K562 (cell line): ENCODE measurements around the gene WWTR1. TPM values are rescaled to one million over a fixed set of nuclear protein-coding genes. Genes with fewer than 3 reads are reported as not detected.
A peak's percentile ranks its signal among the peaks of the same experiment; 100 is the strongest.

Source experiments
- ATAC-seq: fragments of 200-7000 bp; cut with Tn5 transposase; 3 replicates; pipeline ENCODE4 v1.9.1; 2020; ENCODE audit warnings: moderate library complexity
- BruUV-seq: library from RNA; stranded (reverse); fragments of 400-500 nt; replicated peaks from 2 replicates; lab custom pipeline; 2021; lab: Mats Ljungman, UMichigan
- CTCF ChIA-PET: fragments of 300-600 bp; formaldehyde crosslinking; extraction: SDS; loops from one replicate; lab custom pipeline; 2021; ENCODE audit warnings: low intra/inter-chr PET ratio; lab: Yijun Ruan, JAX
- POLR2A ChIA-PET: fragments of 300-600, 350-650 bp; sonication (Branson Sonifier 250); formaldehyde crosslinking; extraction: SDS; loops from one replicate; lab custom pipeline; 2021; ENCODE audit warnings: antibody characterized with exemption, inconsistent platforms; lab: Yijun Ruan, JAX
- DNase-seq, 4 experiments: peaks; one replicate each; pipeline versions ENCODE4 v3.0.0 to v3.0.0-alpha.2; 2011 to 2018; ENCODE audit warnings: low spot score in 3 of 4, mixed read lengths in 3 of 4; ENCODE audit errors: extremely low read depth in 1 of 4
- FAIRE-seq: peaks from 2 replicates; lab custom pipeline; 2011; peaks lifted over from hg19 to GRCh38; lab: Jason Lieb, UNC
- H2AFZ ChIP-seq: 2 replicates; pipeline ENCODE4 v1.6.0; 2011; ENCODE audit warnings: low read depth, low read length, control low read depth, inconsistent platforms
- H3K27ac ChIP-seq: fragments of 200-600 bp; 3 replicates; pipeline ENCODE4 v1.8.0; 2011; ENCODE audit warnings: low read depth, mild to moderate bottlenecking, control low read depth, inconsistent platforms, low read length, moderate library complexity, mixed read lengths; ENCODE audit errors: extremely low read depth
- H3K27me3 ChIP-seq, 2 experiments: fragments of 300-600 bp in 1 of 2; 2 replicates in 1 of 2; 3 replicates in 1 of 2; pipeline versions ENCODE4 v1.6.0 to v1.8.0; 2011; ENCODE audit warnings: inconsistent platforms in 2 of 2, low read length in 2 of 2, mild to moderate bottlenecking in 1 of 2, mixed read lengths in 1 of 2, moderate library complexity in 1 of 2; ENCODE audit not compliant: control insufficient read depth in 2 of 2, insufficient read depth in 2 of 2
- H3K36me3 ChIP-seq: fragments of 300-600 bp; 3 replicates; pipeline ENCODE4 v1.8.0; 2011; ENCODE audit warnings: mild to moderate bottlenecking, low read length, inconsistent platforms; ENCODE audit not compliant: control insufficient read depth, insufficient read depth
- H3K4me1 ChIP-seq, 2 experiments: fragments of 200-600 bp in 1 of 2; replicated peaks in 1 of 2; 2 replicates in 1 of 2; 3 replicates in 1 of 2; pipeline versions ENCODE4 v1.5.1 to v1.8.0; 2011; ENCODE audit warnings: inconsistent platforms in 2 of 2, low read length in 2 of 2, mild to moderate bottlenecking in 1 of 2, mixed read lengths in 1 of 2, moderate library complexity in 1 of 2; ENCODE audit not compliant: control insufficient read depth in 2 of 2, insufficient read depth in 2 of 2
- H3K4me2 ChIP-seq: 2 replicates; pipeline ENCODE4 v1.6.1; 2011; ENCODE audit warnings: low read length, control low read depth, inconsistent platforms, mixed read lengths; ENCODE audit not compliant: insufficient read depth
- H3K4me3 ChIP-seq: fragments of 200-600 bp; sonication (generic), shearing (Covaris generic); 2 replicates; pipeline ENCODE4 v1.5.1; 2016; ENCODE audit warnings: control low read depth, inconsistent platforms
- H3K79me2 ChIP-seq: fragments of 200-600 bp; 3 replicates; pipeline ENCODE4 v1.8.0; 2011; ENCODE audit warnings: low read length, inconsistent platforms; ENCODE audit not compliant: control insufficient read depth, insufficient read depth
- H3K9ac ChIP-seq, 2 experiments: 2 replicates each; pipeline versions ENCODE4 v1.6.0 to v1.6.1; 2011; ENCODE audit warnings: low read depth in 2 of 2, low read length in 2 of 2, control low read depth in 1 of 2, inconsistent platforms in 1 of 2, mild to moderate bottlenecking in 1 of 2, mixed read lengths in 1 of 2; ENCODE audit not compliant: insufficient read depth in 1 of 2
- H3K9me1 ChIP-seq: one replicate; pipeline ENCODE4 v1.6.0; 2011; ENCODE audit warnings: inconsistent platforms, mild to moderate bottlenecking, low read length, moderate library complexity; ENCODE audit not compliant: control insufficient read depth, insufficient read depth
- H3K9me3 ChIP-seq: replicated peaks from 2 replicates; pipeline ENCODE4 v1.5.1; 2011; ENCODE audit warnings: low read depth, low read length, inconsistent platforms; ENCODE audit not compliant: control insufficient read depth, insufficient read depth
- H4K20me1 ChIP-seq: replicated peaks from 2 replicates; pipeline ENCODE4 v1.6.1; 2011; ENCODE audit warnings: low read length, inconsistent platforms, mixed read lengths; ENCODE audit not compliant: control insufficient read depth, insufficient read depth
- ADNP ChIP-seq: fragments of 200-800 bp; sonication (Bioruptor generic); IDR thresholded peaks from 2 replicates; pipeline ENCODE4 v1.6.1; 2016; ENCODE audit warnings: missing genetic modification characterization, missing compliant biosample characterization
- CHD2 ChIP-seq: IDR thresholded peaks from 2 replicates; pipeline ENCODE4 v1.6.1; 2011; ENCODE audit warnings: low read depth, low read length
- ETS1 ChIP-seq: conservative IDR thresholded peaks from 2 replicates; pipeline ENCODE4 v1.6.1; 2011; ENCODE audit warnings: low read depth, mild to moderate bottlenecking, low read length; ENCODE audit not compliant: control insufficient read depth
- FOSL1 ChIP-seq: fragments of 200-800 bp; sonication (Bioruptor generic); conservative IDR thresholded peaks from 2 replicates; pipeline ENCODE4 v1.6.1; 2016; ENCODE audit warnings: missing genetic modification characterization, missing compliant biosample characterization
- HBP1 ChIP-seq: fragments of 450-650 bp; formaldehyde crosslinking; IDR thresholded peaks from 2 replicates; pipeline ENCODE4 v1.4.0; 2022; ENCODE audit warnings: missing genetic modification characterization
- MECOM ChIP-seq: fragments of 250-450 bp; sonication (Bioruptor Pico); IDR thresholded peaks from 2 replicates; pipeline ENCODE4 v1.8.0; 2022; ENCODE audit warnings: inconsistent platforms
- OTX1 ChIP-seq: fragments of 450-650 bp; formaldehyde crosslinking; IDR thresholded peaks from 2 replicates; pipeline ENCODE4 v1.4.0; 2022; ENCODE audit warnings: mild to moderate bottlenecking
- PKNOX1 ChIP-seq: fragments of 450-650 bp; IDR thresholded peaks from 2 replicates; pipeline ENCODE4 v1.6.1; 2016
- RFX5 ChIP-seq: IDR thresholded peaks from 2 replicates; pipeline ENCODE4 v1.6.1; 2011; ENCODE audit warnings: low read depth, mild to moderate bottlenecking, improper control_type of control experiment, low read length
- THRB ChIP-seq: fragments of 450-650 bp; formaldehyde crosslinking; conservative IDR thresholded peaks from 2 replicates; pipeline ENCODE4 v1.4.0; 2022; ENCODE audit warnings: mild to moderate bottlenecking, missing genetic modification characterization
- ZBTB26 ChIP-seq: fragments of 450-650 bp; formaldehyde crosslinking; IDR thresholded peaks from 2 replicates; pipeline ENCODE4 v1.4.0; 2022; ENCODE audit warnings: missing genetic modification characterization
- ZNF444 ChIP-seq: fragments of 250-450 bp; sonication (Bioruptor Pico); IDR thresholded peaks from 2 replicates; pipeline ENCODE4 v1.4.0; 2020; ENCODE audit warnings: mild to moderate bottlenecking, moderate library complexity
- ZNF79 ChIP-seq: fragments of 250-450 bp; sonication (Bioruptor Pico); IDR thresholded peaks from 2 replicates; pipeline ENCODE4 v1.4.0; 2020; ENCODE audit warnings: low read depth, mild to moderate bottlenecking, moderate library complexity
- WGBS: fragments of 100-300 bp; shearing (Covaris generic); methylation state at CpG from one replicate; pipeline ENCODE4 v1.1.6; 2016; ENCODE audit warnings: low coverage, mixed read lengths; ENCODE audit not compliant: insufficient coverage; ENCODE audit errors: missing lambda C conversion rate; 5-methylcytosine and 5-hydroxymethylcytosine counted together
- in situ Hi-C: fragments of 300-500 bp; cut with MboI; formaldehyde crosslinking; loops from 4 replicates; pipeline ENCODE4 v1.15.0; 2018; ENCODE audit warnings: inconsistent platforms, mixed read lengths
- intact Hi-C: fragments of 100-400 bp; cut with micrococcal nuclease; formaldehyde crosslinking; loops from 2 replicates; pipeline ENCODE4 v1.14.2; 2022
- polyA plus RNA-seq, 8 experiments: library from polyadenylated mRNA; depleted of rRNA in 4 of 8; stranded (reverse) in 5 of 8; unstranded in 3 of 8; fragments of >200 nt; fragmentation: Nextera tagmentation in 2 of 8; fragmentation: Illumina TruSeq in 1 of 8; extraction: Ambion mirVana in 2 of 8; extraction: Trizol in 1 of 8; gene quantifications; 2 replicates each; pipeline versions ENCODE4 v1.2.1 to v1.2.3, GENCODE V29; 2011 to 2014; ENCODE audit warnings: inconsistent platforms in 1 of 8, missing spikeins in 1 of 8
- total RNA-seq, 7 experiments: library from RNA; depleted of rRNA in 6 of 7; stranded (reverse); fragments of >200 nt in 6 of 7; fragmentation: Illumina TruSeq in 2 of 7; extraction: Trizol in 2 of 7; gene quantifications; 2 replicates each; pipeline versions ENCODE4 v1.2.1 to v1.2.3, GENCODE V29; 2011 to 2021; ENCODE audit warnings: low replicate concordance in 1 of 7

WWTR1 gene
- total and polyA plus RNA-seq, 9 of the 15 experiments (the other 6 are each of a cell fraction or from before 2014, with no cell fraction given), result 0.04 to 1.5 (median 0.60) TPM

- Histone ChIP-seq H3K9ac (no peak overlapping the region), H4K20me1 (no peaks in the 10 kb centered on the region), H3K4me3 (no peak overlapping the region), H3K79me2 (no peaks in the 10 kb centered on the region), H3K27me3 (peaks cover 0 to 5% of the 10 kb centered on the region in 2 experiments; a peak in 2 of 5 replicates), H3K27ac (no peak overlapping the region), H3K4me1 (no peaks in the 10 kb centered on the region), H3K9me1 (no peaks in the 10 kb centered on the region), H3K4me2 (no peak overlapping the region), H3K36me3 (no peaks in the 10 kb centered on the region), H2AFZ (no peak overlapping the region), H3K9me3 (no peaks in the 10 kb centered on the region)
- BruUV-seq, result no TSS peak
- 5% methylated on average over 4 of the region's 4 CpGs for WGBS
- ATAC-seq (no peak), DNase-seq (no peak), FAIRE-seq (no peak)
- POLR2A ChIA-PET, result interaction anchor here (1.1 kb wide), 1 partner anchor 11 kb away, joined by 4 read pairs; no protein-coding TSS in a partner anchor
- intact Hi-C loops (no loop called here), in situ Hi-C loops (no loop called here)
- TF ChIP-seq ZBTB26 (CRISPR knock-in tag), result 0 out of 2 replicates have a peak, but pooled peaks have one; percentile 36
- no peak for TF ChIP-seq RFX5
- TF ChIP-seq OTX1 (CRISPR knock-in tag), result 0 out of 2 replicates have a peak, but pooled peaks have one; percentile 30
- TF ChIP-seq PKNOX1, result no peak
- TF ChIP-seq ETS1, result no peak
- no peak for TF ChIP-seq ZNF444
- TF ChIP-seq MECOM (CRISPR knock-in tag), result no peak
- TF ChIP-seq FOSL1 (tag), result no peak
- TF ChIP-seq ZNF79 (CRISPR knock-in tag), result no peak
- TF ChIP-seq ADNP (tag), result no peak
- TF ChIP-seq CHD2, result no peak
- TF ChIP-seq HBP1 (CRISPR knock-in tag), result 0 out of 2 replicates have a peak, but pooled peaks have one; percentile 38
- TF ChIP-seq THRB (CRISPR knock-in tag), result peak; percentile 69; the same call in 1 of the 2 replicates
- CTCF ChIA-PET, result no interaction called here
Observed at GRCh38 chr3:149635396-149635795, 22.4 kb downstream of the WWTR1 start.
